ENCODE measurements around the gene GPR39. TPM values are rescaled to one million over a fixed set of nuclear protein-coding genes. Genes with fewer than 3 reads are reported as not detected.

Gene GPR39
- polyA plus RNA-seq, 1 experiment, result 2.9 TPM

DNA sequence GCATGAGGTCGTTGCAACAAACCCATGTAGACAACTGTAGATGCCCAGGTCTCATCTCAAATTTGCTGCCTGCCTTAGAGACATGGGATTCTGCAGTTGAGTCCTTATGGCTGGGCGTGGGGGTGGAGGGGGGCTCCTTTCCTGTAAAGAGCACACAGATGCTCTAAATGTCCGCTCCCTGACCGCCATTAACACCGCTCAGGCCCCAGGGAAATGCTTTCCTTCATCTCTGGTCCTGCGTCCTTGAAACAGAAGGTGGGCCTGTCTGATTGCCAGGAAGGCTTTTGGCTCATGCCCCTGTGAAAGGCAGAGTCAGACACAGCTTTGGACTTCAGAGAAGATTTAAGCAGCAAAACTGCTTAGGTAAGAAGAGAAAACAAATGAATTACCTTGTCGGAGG is 25.7 kb downstream of the GPR39 start:
- no peak overlapping the region for H3K4me3 ChIP-seq (ENCODE audit: low read depth, low read length)
- H3K27ac ChIP-seq (ENCODE audit: low read depth, low read length), result no peak overlapping the region
- POLR2A ChIA-PET, result no interaction called here
- no peaks in the 10 kb centered on the region for H3K9me3 ChIP-seq (ENCODE audit: control insufficient read depth, insufficient read depth, low read length)
- CTCF ChIA-PET, result no interaction called here
- no peak for DNase-seq (ENCODE audit: low read depth, low spot score)
- H3K27me3 ChIP-seq (ENCODE audit: control insufficient read depth, insufficient read depth, low read length), result no peaks in the 10 kb centered on the region
- TF ChIP-seq CTCF (IDR thresholded peaks at IDR 0.05; ENCODE audit: low read depth, low read length), result no peak

- CTCF ChIA-PET, result no interaction called here
- Histone ChIP-seq H3K27ac (ENCODE audit: low read depth, low read length) (no peak overlapping the region), H3K27me3 (ENCODE audit: control insufficient read depth, insufficient read depth, low read length) (no peaks in the 10 kb centered on the region), H3K9me3 (ENCODE audit: control insufficient read depth, insufficient read depth, low read length) (no peaks in the 10 kb centered on the region), H3K4me3 (ENCODE audit: low read depth, low read length) (no peak overlapping the region)
- TF ChIP-seq CTCF (IDR thresholded peaks at IDR 0.05; ENCODE audit: low read depth, low read length), result no peak
- POLR2A ChIA-PET, result no interaction called here
- DNase-seq (ENCODE audit: low read depth, low spot score), result no peak
Measured at GRCh38 chr2:132443106-132443505, 26.5 kb downstream of the GPR39 start.

DNA sequence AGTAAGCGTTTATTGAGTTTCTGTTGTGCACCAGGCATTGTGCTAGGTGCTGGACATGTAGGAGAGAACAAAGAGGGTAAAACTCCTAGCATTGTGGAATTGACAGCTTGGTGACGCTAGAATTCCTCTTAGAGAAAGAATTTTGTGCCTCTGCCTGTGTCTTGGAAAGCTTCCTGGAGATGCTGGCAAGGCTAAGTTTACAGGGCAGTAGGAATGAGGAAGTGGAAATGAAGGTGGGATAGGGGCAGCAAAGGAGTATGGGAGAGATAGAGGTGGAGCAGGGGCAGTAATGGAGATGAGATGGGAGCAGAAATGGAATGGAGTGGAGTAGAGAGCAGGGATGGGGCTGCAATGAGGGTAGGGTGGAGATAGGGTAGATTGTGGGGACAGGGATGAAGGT is 29.8 kb downstream of the GPR39 start:
- Histone ChIP-seq H3K27me3 (ENCODE audit: control insufficient read depth, insufficient read depth, low read length) (no peaks in the 10 kb centered on the region), H3K4me3 (ENCODE audit: low read depth, low read length) (no peak overlapping the region), H3K9me3 (ENCODE audit: control insufficient read depth, insufficient read depth, low read length) (no peaks in the 10 kb centered on the region), H3K27ac (ENCODE audit: low read depth, low read length) (no peak overlapping the region)
- no peak for DNase-seq (ENCODE audit: low read depth, low spot score)
- TF ChIP-seq CTCF (IDR thresholded peaks at IDR 0.05; ENCODE audit: low read depth, low read length), result no peak
- ChIA-PET POLR2A (no interaction called here), CTCF (interaction anchor here (4.0 kb wide), 1 partner anchor 98 kb away, joined by 31 read pairs; no protein-coding TSS in a partner anchor)

- H3K27ac ChIP-seq (ENCODE audit: low read depth, low read length), result no peak overlapping the region
- no peak for TF ChIP-seq CTCF (IDR thresholded peaks at IDR 0.05; ENCODE audit: low read depth, low read length)
- H3K27me3 ChIP-seq (ENCODE audit: control insufficient read depth, insufficient read depth, low read length), result no peaks in the 10 kb centered on the region
- H3K4me3 ChIP-seq (ENCODE audit: low read depth, low read length), result peak overlapping the region; percentile 23; the same call in 1 of the 2 replicates
- no peaks in the 10 kb centered on the region for H3K9me3 ChIP-seq (ENCODE audit: control insufficient read depth, insufficient read depth, low read length)
- no peak for DNase-seq (ENCODE audit: low read depth, low spot score)
- CTCF ChIA-PET, result interaction anchor here (1.1 to 4.0 kb wide), 9 partner anchors 10 to 102 kb away, joined by 3 to 31 read pairs (median 4); no protein-coding TSS in a partner anchor
- POLR2A ChIA-PET, result no interaction called here
Measured at GRCh38 chr2:132448331-132448730, 31.7 kb downstream of the GPR39 start.

- no peaks in the 10 kb centered on the region for H3K9me3 ChIP-seq (ENCODE audit: control insufficient read depth, insufficient read depth, low read length)
- peak; percentile 84 for TF ChIP-seq CTCF (IDR thresholded peaks at IDR 0.05; ENCODE audit: low read depth, low read length)
- H3K4me3 ChIP-seq (ENCODE audit: low read depth, low read length), result no peak overlapping the region
- CTCF ChIA-PET, result interaction anchor here (0.7 to 4.0 kb wide), 15 partner anchors 9 to 101 kb away, joined by 3 to 31 read pairs (median 4); no protein-coding TSS in a partner anchor
- DNase-seq (ENCODE audit: low read depth, low spot score), result peak; percentile 18
- POLR2A ChIA-PET, result no interaction called here
- no peak overlapping the region for H3K27ac ChIP-seq (ENCODE audit: low read depth, low read length)
- H3K27me3 ChIP-seq (ENCODE audit: control insufficient read depth, insufficient read depth, low read length), result no peaks in the 10 kb centered on the region
Measured at GRCh38 chr2:132448771-132449170, 32.2 kb downstream of the GPR39 start.
